ENCODE measurements around the gene HS3ST5. TPM values are rescaled to one million over a fixed set of nuclear protein-coding genes. Genes with fewer than 3 reads are reported as not detected.

HS3ST5 gene
- total RNA-seq, 1 experiment from 2014 or later: 0.09 TPM

- Histone ChIP-seq H3K36me3 (ENCODE audit: low read depth) (no peaks in the 10 kb centered on the region), H2AFZ (no peak overlapping the region), H3K4me1 (replicated peaks; ENCODE audit: insufficient read depth) (no peaks in the 10 kb centered on the region), H3K9me2 (ENCODE audit: insufficient read depth) (no peaks in the 10 kb centered on the region; the same call in 1 of the 2 replicates), H3K9me3 (ENCODE audit: insufficient read depth, low read depth) (no peaks in the 10 kb centered on the region), H3K4me3 (no peak overlapping the region), H4K20me1 (ENCODE audit: insufficient read depth) (no peaks in the 10 kb centered on the region), H3F3A (ENCODE audit: insufficient read depth, low read depth) (no peaks in the 10 kb centered on the region), H3K4me2 (no peak overlapping the region), H3K79me2 (ENCODE audit: low read depth) (no peaks in the 10 kb centered on the region), H3K27me3 (ENCODE audit: insufficient read depth, low read depth) (no peaks in the 10 kb centered on the region), H3K27ac (no peak overlapping the region)
- TF ChIP-seq EZH2 (IDR thresholded peaks at IDR 0.05; ENCODE audit: low read depth): no peak
- TF ChIP-seq, protein P1, sequence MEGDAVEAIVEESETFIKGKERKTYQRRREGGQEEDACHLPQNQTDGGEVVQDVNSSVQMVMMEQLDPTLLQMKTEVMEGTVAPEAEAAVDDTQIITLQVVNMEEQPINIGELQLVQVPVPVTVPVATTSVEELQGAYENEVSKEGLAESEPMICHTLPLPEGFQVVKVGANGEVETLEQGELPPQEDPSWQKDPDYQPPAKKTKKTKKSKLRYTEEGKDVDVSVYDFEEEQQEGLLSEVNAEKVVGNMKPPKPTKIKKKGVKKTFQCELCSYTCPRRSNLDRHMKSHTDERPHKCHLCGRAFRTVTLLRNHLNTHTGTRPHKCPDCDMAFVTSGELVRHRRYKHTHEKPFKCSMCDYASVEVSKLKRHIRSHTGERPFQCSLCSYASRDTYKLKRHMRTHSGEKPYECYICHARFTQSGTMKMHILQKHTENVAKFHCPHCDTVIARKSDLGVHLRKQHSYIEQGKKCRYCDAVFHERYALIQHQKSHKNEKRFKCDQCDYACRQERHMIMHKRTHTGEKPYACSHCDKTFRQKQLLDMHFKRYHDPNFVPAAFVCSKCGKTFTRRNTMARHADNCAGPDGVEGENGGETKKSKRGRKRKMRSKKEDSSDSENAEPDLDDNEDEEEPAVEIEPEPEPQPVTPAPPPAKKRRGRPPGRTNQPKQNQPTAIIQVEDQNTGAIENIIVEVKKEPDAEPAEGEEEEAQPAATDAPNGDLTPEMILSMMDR (conservative IDR thresholded peaks at IDR 0.05): no peak
- no peak for DNase-seq
- CTCF ChIA-PET: no interaction called here
- intact Hi-C loops (cut with micrococcal nuclease; ENCODE audit: unreplicated experiment): no loop called here
- POLR2A ChIA-PET (ENCODE audit: unreplicated experiment): no interaction called here
- BruUV-seq (replicated peaks): no TSS peak
These were observed 52.0 kb downstream of the HS3ST5 start for GRCh38 chr6:114290864-114291263.

DNA sequence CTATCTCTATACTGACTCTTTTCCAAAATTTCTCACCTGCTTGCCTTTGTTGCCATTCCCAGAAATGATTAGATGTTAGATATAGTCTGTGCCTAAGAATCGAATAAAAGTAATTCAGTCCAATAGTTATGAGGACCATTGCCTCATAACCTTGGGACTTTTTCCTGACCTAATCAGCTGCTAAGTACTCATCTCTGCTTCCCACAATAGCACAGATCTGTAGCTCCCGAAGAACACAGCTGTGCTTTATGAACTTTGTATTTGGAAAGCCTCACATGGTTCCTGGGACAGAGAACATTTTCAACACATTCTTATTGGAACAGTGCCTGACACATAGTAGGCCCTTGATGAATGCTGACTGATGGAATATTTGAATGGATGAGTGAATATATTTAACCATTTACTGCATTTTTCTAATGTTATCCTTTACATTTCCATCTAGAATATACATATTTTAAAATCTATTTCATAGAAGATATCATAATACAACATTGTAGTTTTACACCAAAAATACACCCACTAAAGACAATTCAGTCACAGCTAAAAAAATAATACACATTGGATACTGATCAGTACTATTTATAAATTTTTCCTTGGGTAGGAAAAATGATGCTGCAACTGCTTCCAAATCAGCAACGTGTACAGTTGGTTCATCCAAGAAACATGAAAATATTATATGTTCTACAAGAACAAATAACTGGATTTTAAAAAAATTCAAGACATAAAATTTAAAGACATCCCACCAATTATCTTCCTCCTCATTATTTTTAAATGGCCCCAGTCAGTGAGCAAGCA is 53.9 kb downstream of the HS3ST5 start:
- H3K36me3 ChIP-seq (ENCODE audit: low read depth): no peaks in the 10 kb centered on the region
- H3K9me3 ChIP-seq (ENCODE audit: insufficient read depth, low read depth): no peaks in the 10 kb centered on the region
- H3K79me2 ChIP-seq (ENCODE audit: low read depth): no peaks in the 10 kb centered on the region
- DNase-seq: no peak
- H3K4me3 ChIP-seq: no peak overlapping the region
- ChIA-PET CTCF (no interaction called here), POLR2A (ENCODE audit: unreplicated experiment) (no interaction called here)
- no peak overlapping the region for H2AFZ ChIP-seq
- H4K20me1 ChIP-seq (ENCODE audit: insufficient read depth): no peaks in the 10 kb centered on the region
- H3K4me2 ChIP-seq: no peak overlapping the region
- H3K4me1 ChIP-seq (replicated peaks; ENCODE audit: insufficient read depth): no peaks in the 10 kb centered on the region
- intact Hi-C loops (cut with micrococcal nuclease; ENCODE audit: unreplicated experiment): no loop called here
- no peak overlapping the region for H3K27ac ChIP-seq
- H3F3A ChIP-seq (ENCODE audit: insufficient read depth, low read depth): no peaks in the 10 kb centered on the region
- H3K9me2 ChIP-seq (ENCODE audit: insufficient read depth): no peaks in the 10 kb centered on the region; the same call in 1 of the 2 replicates
- no peaks in the 10 kb centered on the region for H3K27me3 ChIP-seq (ENCODE audit: insufficient read depth, low read depth)
- BruUV-seq (replicated peaks): no TSS peak
- TF ChIP-seq, protein P1 (conservative IDR thresholded peaks at IDR 0.05): no peak
- no peak for TF ChIP-seq EZH2 (IDR thresholded peaks at IDR 0.05; ENCODE audit: low read depth)

DNA sequence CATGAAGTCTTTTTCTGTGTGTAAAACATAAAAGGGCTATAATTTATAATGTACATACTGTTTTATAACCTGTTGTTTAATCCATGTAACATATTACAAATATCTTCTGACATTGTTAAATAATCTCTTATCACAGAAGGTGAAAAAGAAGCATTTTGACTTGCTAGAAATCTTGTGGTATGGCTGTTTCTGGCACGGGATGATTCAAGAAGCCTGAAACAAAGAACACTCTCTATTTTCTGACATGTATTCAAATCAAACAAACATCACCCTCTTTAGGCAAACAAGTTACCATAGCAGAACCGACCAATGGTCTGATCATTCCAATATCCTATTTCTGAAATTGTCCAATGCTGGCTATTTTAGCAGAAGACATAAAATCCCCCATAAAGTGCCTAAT is 55.4 kb downstream of the HS3ST5 start:
- no peak overlapping the region for H3K27ac ChIP-seq
- H3K79me2 ChIP-seq (ENCODE audit: low read depth): no peaks in the 10 kb centered on the region
- H3K4me3 ChIP-seq: no peak overlapping the region
- POLR2A ChIA-PET (ENCODE audit: unreplicated experiment): no interaction called here
- no peaks in the 10 kb centered on the region for H3K4me1 ChIP-seq (replicated peaks; ENCODE audit: insufficient read depth)
- H3K4me2 ChIP-seq: no peak overlapping the region
- TF ChIP-seq EZH2 (IDR thresholded peaks at IDR 0.05; ENCODE audit: low read depth): no peak
- no TSS peak for BruUV-seq (replicated peaks)
- H3K9me3 ChIP-seq (ENCODE audit: insufficient read depth, low read depth): no peaks in the 10 kb centered on the region
- no peaks in the 10 kb centered on the region for H3F3A ChIP-seq (ENCODE audit: insufficient read depth, low read depth)
- no peaks in the 10 kb centered on the region for H4K20me1 ChIP-seq (ENCODE audit: insufficient read depth)
- no peak overlapping the region for H2AFZ ChIP-seq
- no peaks in the 10 kb centered on the region; the same call in 1 of the 2 replicates for H3K9me2 ChIP-seq (ENCODE audit: insufficient read depth)
- no peak for DNase-seq
- CTCF ChIA-PET: no interaction called here
- H3K36me3 ChIP-seq (ENCODE audit: low read depth): no peaks in the 10 kb centered on the region
- no peaks in the 10 kb centered on the region for H3K27me3 ChIP-seq (ENCODE audit: insufficient read depth, low read depth)
- intact Hi-C loops (cut with micrococcal nuclease; ENCODE audit: unreplicated experiment): no loop called here

Data from PC-9 (cell line).